ENCODE measurements around the gene CAPZA1. TPM values are rescaled to one million over a fixed set of nuclear protein-coding genes. Genes with fewer than 3 reads are reported as not detected.

The CAPZA1 gene
- total RNA-seq, 1 experiment from 2014 or later: 108 TPM

- no peak overlapping the region for H2AK5ac ChIP-seq (ENCODE audit: insufficient read length, low read length)
- no peak for DNase-seq
- no peaks in the 10 kb centered on the region for H3K9me3 ChIP-seq (ENCODE audit: control insufficient read depth, low read depth, low read length)
- no peak overlapping the region for H2BK15ac ChIP-seq (ENCODE audit: low read depth, low read length)
- Mint-ChIP-seq H3K9me3 (peaks cover 0 to 3% of the 10 kb centered on the region in 2 experiments; a peak in 1 of 5 replicates), H3K27ac (no peak overlapping the region), H3K4me1 (no peaks in the 10 kb centered on the region), H3K36me3 (ENCODE audit: insufficient read depth in 1 of 3, low read depth in 3 of 3) (peaks cover 9 to 36% (median 36%) of the 10 kb centered on the region in 3 experiments), H3K4me3 (no peak overlapping the region), H3K27me3 (ENCODE audit: low read depth) (no peaks in the 10 kb centered on the region)
- no peaks in the 10 kb centered on the region for H3K79me1 ChIP-seq (ENCODE audit: insufficient read depth, low read depth, low read length, poor library complexity, severe bottlenecking)
- H2BK5ac ChIP-seq (ENCODE audit: insufficient read length, low read length): no peak overlapping the region
- no peak overlapping the region for H4K8ac ChIP-seq (replicated peaks; ENCODE audit: insufficient read length, low read depth, low read length)
- no peaks in the 10 kb centered on the region for H4K20me1 ChIP-seq (ENCODE audit: control insufficient read depth, insufficient read depth, insufficient read length)
- H3T11ph ChIP-seq (ENCODE audit: low read length): no peak overlapping the region
- no peak for TF ChIP-seq CTCF (conservative IDR thresholded peaks at IDR 0.05)
- H3K4me1 ChIP-seq (ENCODE audit: insufficient read depth, low read length): no peaks in the 10 kb centered on the region
- no peak overlapping the region for H3K18ac ChIP-seq (ENCODE audit: insufficient read length, low read depth, low read length)
- H4K5ac ChIP-seq (ENCODE audit: insufficient read length, low read depth, low read length): no peak overlapping the region
- H3K9ac ChIP-seq (ENCODE audit: extremely low read depth, insufficient read length, low read length): no peak overlapping the region
- no CpG with 5 or more reads among the region's 8 CpGs for WGBS (ENCODE audit: extremely low coverage, insufficient read length, low lambda C conversion rate)
- no peaks in the 10 kb centered on the region for H3K27me3 ChIP-seq (ENCODE audit: insufficient read depth, low read length)
- H3K79me2 ChIP-seq (ENCODE audit: insufficient read depth, low read length): no peaks in the 10 kb centered on the region
- no peak overlapping the region for H3K4me2 ChIP-seq (ENCODE audit: insufficient read depth, insufficient read length, low read length)
- no peak overlapping the region for H3K27ac ChIP-seq (ENCODE audit: insufficient read length, low read depth, low read length)
- no peak overlapping the region for H3K56ac ChIP-seq (ENCODE audit: insufficient read length, low read depth, low read length)
- no peak overlapping the region for H3K4ac ChIP-seq (ENCODE audit: low read depth, low read length)
- H3K14ac ChIP-seq (ENCODE audit: insufficient read depth, low read length): no peak overlapping the region
- no peaks in the 10 kb centered on the region for H3K23me2 ChIP-seq (ENCODE audit: insufficient read length, low read depth, low read length, poor library complexity, severe bottlenecking)
- H3K23ac ChIP-seq (ENCODE audit: insufficient read length, low read depth, low read length): no peak overlapping the region
- H2BK120ac ChIP-seq (ENCODE audit: low read depth, low read length, poor library complexity, severe bottlenecking): no peak overlapping the region
- no peak overlapping the region for H2AFZ ChIP-seq (ENCODE audit: low read length)
- H4K91ac ChIP-seq (ENCODE audit: insufficient read length, low read depth, low read length): no peak overlapping the region
- H2BK12ac ChIP-seq (ENCODE audit: insufficient read length, low read depth, low read length): no peak overlapping the region
- H2BK20ac ChIP-seq (ENCODE audit: low read depth, low read length, poor library complexity, severe bottlenecking): no peak overlapping the region
Observed at GRCh38 chr1:112575154-112575804, 44.4 kb upstream of the CAPZA1 start.

Measured in H9 (cell line).